CD1c-positive myeloid dendritic cell (primary cell): ENCODE measurements around the gene SLC23A3.

Experiments
- DNase-seq: peaks from one replicate; pipeline ENCODE4 v3.0.0-alpha.2; 2016; ENCODE audit errors: extremely low spot score

Gene SLC23A3

GRCh38 chr2:219175928-219176817, 6.3 kb upstream of the SLC23A3 start:
- DNase-seq, result peak; percentile 69

- DNase-seq, result no peak
These were observed 5.7 kb upstream of the SLC23A3 start for GRCh38 chr2:219175486-219175885.

DNA sequence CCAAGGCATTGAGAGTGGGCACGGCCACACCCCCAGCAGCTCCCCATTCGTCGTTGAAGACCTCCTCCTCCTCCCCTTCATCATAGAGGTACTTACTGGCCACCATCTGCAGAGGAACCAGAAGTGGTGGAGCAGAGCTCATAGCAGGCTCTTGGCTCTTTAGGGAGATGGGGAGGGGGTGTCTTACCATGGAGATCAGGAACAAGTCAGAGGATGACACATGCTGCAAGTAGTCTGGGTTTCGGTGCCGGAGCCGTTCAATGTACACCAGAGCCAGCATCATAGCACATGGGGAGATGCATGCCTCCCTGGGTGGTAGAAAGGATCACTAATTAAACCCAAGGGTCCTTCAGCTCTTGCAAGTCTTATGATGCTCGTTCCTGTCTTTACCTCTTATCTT, 5.0 kb upstream of the SLC23A3 start:
- no peak for DNase-seq

DNA sequence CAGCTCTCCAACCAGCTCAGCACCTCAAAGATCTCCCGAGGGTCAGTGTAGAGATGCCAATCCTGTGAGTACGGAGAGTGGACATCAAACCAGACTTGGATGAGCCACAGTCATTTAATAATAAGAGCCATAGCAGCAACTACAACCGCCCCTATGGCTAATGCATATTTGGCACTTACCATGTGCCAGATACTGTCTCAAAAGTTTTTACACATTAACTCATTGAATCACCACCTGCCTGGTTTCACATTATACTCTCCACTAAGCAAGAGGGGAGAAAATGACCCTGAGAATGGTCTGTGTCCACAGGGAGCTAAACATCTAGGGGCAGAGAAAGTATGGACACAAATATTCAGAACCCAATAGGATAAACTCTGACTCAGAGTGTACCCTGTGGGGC, 4.3 kb upstream of the SLC23A3 start:
- DNase-seq, result no peak

GRCh38 chr2:219173176-219173575, 3.3 kb upstream of the SLC23A3 start:
- no peak for DNase-seq

DNA sequence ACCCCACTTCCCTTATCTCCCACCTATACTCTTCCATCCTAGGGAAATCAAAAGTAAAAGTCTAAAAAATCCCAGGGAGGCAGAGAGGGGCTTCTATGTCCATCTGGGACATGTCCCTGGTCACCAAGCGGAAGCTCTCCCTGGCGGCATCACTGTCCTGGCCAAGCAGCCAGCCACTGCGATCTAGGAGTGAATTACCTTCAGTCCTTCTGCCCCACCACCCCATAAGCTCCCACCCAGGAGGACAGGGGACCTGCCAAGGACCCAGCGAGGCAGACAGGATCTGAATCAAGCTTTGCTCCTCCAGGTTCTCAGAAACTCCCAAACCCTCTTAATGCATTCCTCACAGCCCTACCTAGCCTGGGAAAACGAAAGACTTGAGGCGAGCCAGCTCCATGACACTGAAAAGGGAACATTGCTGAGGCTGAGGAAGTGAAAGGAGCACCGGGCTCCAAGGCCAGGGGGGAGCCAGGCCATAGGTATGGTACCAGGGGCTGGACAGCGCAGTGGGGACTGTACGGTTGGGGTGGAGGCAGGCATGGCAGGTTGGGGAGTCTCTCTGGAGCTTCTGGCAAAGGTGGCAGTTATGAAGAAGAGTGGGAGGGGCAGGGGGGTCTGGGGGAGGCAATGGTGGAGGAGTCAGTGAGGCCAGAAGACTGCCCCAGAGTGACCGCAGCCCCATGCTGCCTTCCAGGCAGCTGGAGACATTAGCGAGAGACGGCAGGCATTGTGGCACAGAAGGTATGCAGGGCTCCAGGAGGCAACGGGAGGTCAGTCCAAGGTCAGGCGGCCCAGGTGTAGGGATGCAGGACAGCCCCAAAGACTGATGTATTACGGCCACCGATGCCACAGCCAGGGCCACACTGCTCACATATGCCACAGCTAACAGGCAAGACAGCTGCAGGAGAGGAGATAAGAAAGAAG, 2.7 kb upstream of the SLC23A3 start:
- peak; percentile 16 for DNase-seq

GRCh38 chr2:219171231-219171651, 1.4 kb upstream of the SLC23A3 start:
- DNase-seq, result peak; percentile 72

DNA sequence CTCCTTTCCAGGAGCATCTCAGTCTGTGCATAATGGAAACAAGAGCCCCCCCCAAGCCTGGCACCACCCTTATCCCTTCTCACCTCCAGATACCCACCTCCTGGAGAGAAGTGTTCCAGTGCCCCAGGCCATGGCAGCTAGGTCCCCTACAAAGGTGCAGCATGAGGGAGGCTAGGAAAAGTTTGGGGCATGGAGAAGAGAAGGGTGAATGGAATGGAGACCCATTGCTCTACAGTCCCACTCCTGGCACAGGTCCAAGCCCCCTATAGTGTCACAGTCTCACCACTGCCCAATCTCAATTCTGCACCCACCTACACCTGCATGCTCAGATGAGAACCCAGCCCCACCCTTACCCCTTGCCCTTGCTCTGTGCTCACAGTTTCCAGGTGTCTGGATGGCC, 897 bp downstream of the SLC23A3 start:
- no peak for DNase-seq

DNA sequence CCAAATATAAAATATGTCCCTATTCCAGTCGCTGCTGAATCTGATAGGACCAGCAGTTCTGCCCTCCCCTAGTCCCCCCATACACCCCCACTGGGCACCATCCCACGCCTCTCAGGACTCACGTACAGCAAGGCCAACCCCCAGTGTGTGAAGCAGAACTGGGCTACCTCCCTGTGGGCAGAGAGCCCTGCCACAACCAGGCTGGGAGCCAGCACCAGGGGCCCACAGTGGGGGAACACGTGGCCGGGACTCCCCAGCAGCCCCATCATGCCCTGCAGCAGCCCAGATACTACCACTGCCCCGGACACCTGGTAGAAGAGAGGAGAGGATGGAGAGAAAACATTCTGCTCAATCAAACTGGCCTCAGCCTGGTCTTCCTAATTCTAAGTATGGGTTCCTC, 1.3 kb downstream of the SLC23A3 start:
- DNase-seq, result peak; percentile 19

- DNase-seq, result no peak
These were observed 1.8 kb downstream of the SLC23A3 start for GRCh38 chr2:219167997-219168396.

GRCh38 chr2:219165058-219165911, 4.5 kb downstream of the SLC23A3 start:
- no peak for DNase-seq

DNA sequence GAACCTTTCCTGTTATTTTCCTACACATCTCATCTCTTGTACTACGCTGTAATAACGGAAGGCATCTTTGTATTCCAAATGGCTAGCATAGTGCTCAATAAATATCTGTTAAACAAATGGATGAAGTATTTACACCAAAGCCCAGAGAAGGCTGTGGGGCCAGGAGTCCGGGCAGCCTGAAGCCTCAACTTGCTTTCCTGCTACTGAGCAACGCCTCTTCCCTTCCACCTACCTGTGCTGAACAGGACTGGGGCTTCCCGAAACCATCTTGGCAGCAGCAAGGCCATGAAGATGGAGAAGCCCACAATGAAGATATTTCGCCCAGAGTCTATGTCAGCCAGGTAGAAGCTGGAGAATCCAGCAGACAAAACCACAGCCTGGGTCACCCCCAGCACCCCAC, 6.7 kb downstream of the SLC23A3 start:
- DNase-seq, result no peak

- DNase-seq, result no peak
These were observed 8.7 kb downstream of the SLC23A3 start for GRCh38 chr2:219161097-219161496.

DNA sequence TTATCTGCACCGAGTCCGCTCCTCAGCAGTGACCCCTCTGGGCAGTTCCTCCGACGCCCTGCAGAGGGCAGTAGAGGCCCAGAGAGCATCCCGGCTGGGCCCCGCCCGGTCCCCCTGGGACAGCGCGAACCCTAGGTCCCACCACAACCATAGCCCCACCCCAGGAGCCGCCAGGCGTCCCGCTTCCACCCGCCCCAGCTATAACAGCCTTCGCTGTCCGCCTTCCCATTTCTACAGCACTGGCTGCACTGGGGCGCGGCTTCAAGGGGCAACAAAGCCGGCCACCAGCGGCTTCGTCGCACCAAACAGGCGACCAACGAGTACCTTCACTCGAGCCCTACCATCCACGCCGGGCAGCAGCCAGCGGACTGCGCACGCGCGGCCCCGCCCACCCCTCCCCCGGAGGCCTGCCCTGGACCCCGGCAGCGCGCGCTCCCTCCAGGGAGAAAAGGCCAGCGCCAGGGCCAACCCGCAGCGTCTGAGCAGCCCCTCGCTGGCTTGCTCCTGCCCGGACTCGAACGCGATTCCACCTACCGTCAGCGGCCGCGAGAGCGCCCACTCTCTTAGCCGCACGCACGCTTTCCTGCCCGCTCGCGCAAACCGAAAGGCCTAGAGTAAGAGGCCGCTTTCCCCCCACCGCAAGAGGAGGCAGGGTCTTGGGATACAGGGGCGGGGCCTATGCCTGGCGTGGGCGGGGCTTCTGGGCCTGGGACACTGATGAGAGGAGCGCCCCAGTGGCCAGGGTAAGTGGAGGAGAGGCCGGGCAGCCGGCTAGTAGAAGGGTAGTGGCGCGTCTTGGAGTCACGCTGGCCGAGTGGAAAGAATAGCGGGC, 9.4 kb downstream of the SLC23A3 start, which contains the start of gene NHEJ1:
Gene NHEJ1 (minus strand): TSS at position 630 of the 832 bp plus-strand sequence. CDS start 2,453 bp downstream, outside the sequence.
- peak; percentile 94 for DNase-seq

DNA sequence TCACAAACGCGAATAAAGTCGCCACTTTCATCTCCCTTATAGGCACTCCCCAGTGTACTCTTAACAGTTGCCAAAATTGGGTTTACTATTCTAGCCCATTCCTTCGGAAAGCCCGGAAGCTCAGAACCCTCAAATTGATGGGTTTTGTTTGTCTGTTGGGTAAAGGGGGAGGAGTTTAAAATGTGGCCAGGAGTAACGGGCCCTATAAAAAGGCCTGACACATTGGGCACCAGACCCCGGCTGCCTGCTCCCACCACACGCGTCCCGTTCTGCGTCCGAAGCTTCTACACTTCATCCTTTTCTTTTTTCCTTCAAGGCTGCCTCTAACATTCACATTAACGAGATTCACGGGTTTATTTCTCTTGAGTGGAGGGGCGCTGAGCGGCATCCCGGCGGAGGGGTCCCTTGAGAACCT, 10.1 kb downstream of the SLC23A3 start:
- DNase-seq, result no peak

- no peak for DNase-seq
These were observed 11.2 kb downstream of the SLC23A3 start for GRCh38 chr2:219158586-219158985.

DNA sequence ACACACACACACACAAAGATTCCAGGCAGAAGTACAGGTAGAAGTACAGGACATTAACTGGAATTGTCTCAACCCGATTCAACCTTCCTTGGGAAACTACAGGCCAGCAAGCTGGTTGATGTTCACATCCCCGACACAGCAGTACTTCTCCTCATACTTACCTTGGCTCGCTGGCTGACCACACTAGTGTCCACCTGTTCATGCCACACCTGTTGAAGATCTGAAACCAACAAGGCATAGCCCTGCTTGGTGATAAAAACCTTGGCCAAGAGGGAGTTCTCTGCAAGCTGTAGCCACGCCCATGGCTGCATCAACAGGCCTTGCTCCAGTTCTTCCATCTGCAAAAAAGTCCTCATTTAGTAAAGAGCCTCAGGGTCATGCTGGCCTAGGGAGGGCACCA, 11.8 kb downstream of the SLC23A3 start:
- DNase-seq, result no peak

GRCh38 chr2:219157396-219157795, 12.4 kb downstream of the SLC23A3 start:
- no peak for DNase-seq

DNA sequence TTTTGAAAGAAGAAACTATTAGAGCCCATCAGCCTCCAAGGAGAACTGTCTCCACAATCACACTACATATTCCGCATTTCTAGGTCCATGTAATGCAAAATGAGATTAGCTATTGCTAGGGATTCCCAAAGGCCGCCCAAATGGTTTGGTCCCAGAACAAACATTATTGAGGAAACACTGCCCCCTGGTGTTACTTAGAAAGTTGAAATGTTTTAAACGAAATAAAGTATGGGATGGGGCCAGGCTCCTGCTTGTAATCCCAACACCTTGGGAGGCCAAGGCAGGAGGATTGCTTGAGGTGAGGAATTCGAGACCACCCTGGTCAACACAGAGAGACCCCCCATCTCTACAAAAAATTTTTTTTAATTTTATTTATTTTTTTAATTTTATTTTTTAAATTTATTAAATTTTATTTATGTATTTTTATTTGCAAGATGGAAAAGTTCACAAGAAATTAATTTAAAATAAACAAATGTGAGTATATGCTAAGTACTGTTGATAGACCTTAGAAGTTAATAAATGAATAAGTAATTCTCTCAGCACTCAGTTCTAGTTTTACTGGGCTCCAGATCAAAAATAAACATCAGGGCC, 14.7 kb downstream of the SLC23A3 start:
- DNase-seq, result peak; percentile 89

GRCh38 chr2:219149667-219150066, 20.2 kb downstream of the SLC23A3 start:
- DNase-seq, result no peak
